GM10266 (cell line): ENCODE results near the gene LILRA2.
A peak's percentile ranks its signal among the peaks of the same experiment; 100 is the strongest.
"Not testable (repeated sequence)": the region's sequence is repeated elsewhere in the genome, so short reads cannot be mapped to it uniquely, and the experiment has no call there.

Source experiments
- DNase-seq: peaks from one replicate; pipeline ENCODE4 v3.0.0; 2012; ENCODE audit errors: extremely low spot score
- CTCF ChIP-seq: IDR thresholded peaks from 2 replicates; pipeline ENCODE4 v1.5.1; 2012; ENCODE audit warnings: mild to moderate bottlenecking, low read depth; ENCODE audit not compliant: control insufficient read depth, insufficient read depth; ENCODE audit errors: missing control alignments

LILRA2 gene

GRCh38 chr19:54616057-54616456 is 42.5 kb downstream of the LILRA2 start:
- no peak for DNase-seq
- no peak for TF ChIP-seq CTCF

- no peak for TF ChIP-seq CTCF
Measured at GRCh38 chr19:54616821-54617560, 43.4 kb downstream of the LILRA2 start.

GRCh38 chr19:54620464-54620863 is 46.9 kb downstream of the LILRA2 start:
- no peak for DNase-seq
- no peak for TF ChIP-seq CTCF

More at GRCh38 chr19:54616821-54617560, 43.4 kb downstream of the LILRA2 start:
- DNase-seq = peak; percentile 66

DNA sequence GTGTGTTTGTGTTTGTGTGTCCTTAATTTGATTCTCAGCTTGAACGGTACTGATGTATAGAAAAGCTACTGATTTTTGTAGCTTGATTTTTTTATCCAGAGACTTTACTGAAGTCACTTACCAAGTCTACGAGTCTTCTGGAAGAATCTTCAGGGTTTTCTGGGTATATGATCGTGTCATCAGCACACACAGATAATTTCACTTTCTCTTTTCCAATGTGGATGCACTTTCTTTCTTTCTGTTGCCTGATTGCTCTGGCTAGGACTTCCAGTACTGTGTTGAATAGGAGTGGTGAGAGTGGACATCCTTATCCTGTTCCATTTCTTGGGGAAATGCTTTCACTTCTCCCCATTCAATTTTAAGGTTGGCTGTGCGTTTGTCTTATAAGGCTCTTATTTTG is 48.8 kb downstream of the LILRA2 start:
- no peak for DNase-seq
- no peak for TF ChIP-seq CTCF

- DNase-seq = not testable (repeated sequence)
Measured at GRCh38 chr19:54624234-54624633, 50.6 kb downstream of the LILRA2 start.

- not testable (repeated sequence) for DNase-seq
Measured at GRCh38 chr19:54624934-54625730, 51.5 kb downstream of the LILRA2 start.

- DNase-seq = no peak
- TF ChIP-seq CTCF = no peak
Measured at GRCh38 chr19:54626757-54627156, 53.2 kb downstream of the LILRA2 start.

- not testable (repeated sequence) for DNase-seq
Measured at GRCh38 chr19:54627912-54628311, 54.3 kb downstream of the LILRA2 start.

DNA sequence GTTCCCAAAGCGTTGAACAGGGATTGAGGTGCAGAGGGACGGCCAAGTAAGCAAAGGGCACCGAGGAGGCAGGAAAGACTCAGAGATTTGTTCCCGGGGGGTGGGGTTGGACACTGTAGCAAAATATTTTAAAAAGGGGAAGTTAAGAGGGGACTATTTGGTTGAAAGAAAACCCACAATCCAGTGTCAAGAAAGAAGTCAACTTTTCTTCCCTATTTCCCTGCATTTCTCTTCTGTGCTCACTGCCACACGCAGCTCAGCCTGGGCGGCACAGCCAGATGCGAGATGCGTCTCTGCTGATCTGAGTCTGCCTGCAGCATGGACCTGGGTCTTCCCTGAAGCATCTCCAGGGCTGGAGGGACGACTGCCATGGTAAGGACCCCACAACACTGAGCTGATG is 56.7 kb downstream of the LILRA2 start, which contains the start of gene LILRB1:
Gene LILRB1, plus strand, starts transcription at position 223 of the 400 bp plus-strand sequence. CDS start 590 bp downstream, outside the sequence.
- not testable (repeated sequence) for DNase-seq
